Measurements from ENCODE around the gene UBXN4. TPM values are rescaled to one million over a fixed set of nuclear protein-coding genes. Genes with fewer than 3 reads are reported as not detected.
"Not testable (repeated sequence)": the region's sequence is repeated elsewhere in the genome, so short reads cannot be mapped to it uniquely, and the experiment has no call there.

The UBXN4 gene
- 88.2 TPM for polyA plus RNA-seq (2013, experiment 1 of 2)
- polyA plus RNA-seq (2013, experiment 2 of 2), result 98.0 TPM

DNA sequence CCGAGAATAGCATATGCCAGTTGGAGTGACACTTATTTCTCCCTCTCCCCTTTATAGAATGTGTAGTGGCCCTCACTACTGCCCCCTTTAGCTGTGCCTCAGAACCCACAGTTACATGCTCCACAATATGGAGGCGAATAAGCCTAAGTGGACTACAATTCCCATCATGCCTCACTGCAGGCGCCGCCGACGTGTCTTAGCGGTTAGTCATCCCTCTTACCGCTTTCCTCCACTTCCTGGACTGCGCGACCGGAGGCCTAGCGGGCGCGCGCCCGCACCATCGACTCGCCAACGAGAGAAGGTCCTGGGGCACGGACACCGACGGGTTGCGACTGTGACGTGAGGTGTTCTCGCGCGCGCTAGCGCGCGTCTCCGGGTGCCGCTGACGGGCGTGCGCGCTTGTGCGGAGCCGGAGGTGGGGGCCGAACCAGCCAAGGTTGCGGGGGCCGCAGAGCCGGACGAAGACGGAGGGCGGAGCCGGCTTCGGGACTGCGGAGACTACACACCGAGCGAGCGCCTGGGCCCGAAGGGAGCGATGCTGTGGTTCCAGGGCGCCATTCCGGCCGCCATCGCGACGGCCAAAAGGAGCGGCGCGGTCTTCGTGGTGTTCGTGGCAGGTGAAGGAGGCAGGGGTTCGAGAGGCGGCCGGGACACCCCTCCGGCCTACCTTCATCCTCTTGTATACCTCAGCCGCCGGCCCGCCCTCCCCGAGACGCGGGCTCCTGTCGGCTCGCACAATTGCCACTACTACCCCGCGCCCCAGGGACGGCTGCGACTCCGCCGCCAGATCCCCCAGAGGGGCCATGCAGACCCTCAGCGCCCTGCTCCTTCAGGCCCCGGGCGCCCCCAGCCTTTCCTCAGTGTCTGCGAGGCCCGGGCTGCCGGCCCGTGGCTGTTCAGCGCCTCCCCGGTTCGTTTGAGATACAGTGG, at the start of gene UBXN4:
UBXN4 (plus strand) TSS at position 461 of the 930 bp plus-strand sequence; CDS start at position 536, 75 bp downstream.
- Histone ChIP-seq H3K27ac (ENCODE audit: low read depth, low read length, severe bottlenecking) (peak within 1 kb of the TSS; percentile 98), H3K36me3 (ENCODE audit: control insufficient read depth, insufficient read depth, low read length) (peaks cover 10% of the 10 kb centered on the region), H3K9me3 (ENCODE audit: control insufficient read depth, low read length) (no peaks in the 10 kb centered on the region), H3K4me1 (ENCODE audit: control insufficient read depth, insufficient read depth, low read length, poor library complexity, severe bottlenecking) (peaks cover 7% of the 10 kb centered on the region), H3K4me3 (ENCODE audit: extremely low read depth, insufficient read depth, low read length, poor library complexity, severe bottlenecking) (peak within 1 kb of the TSS; percentile 87)
- 1% methylated on average over 66 to 67 of the region's 93 CpGs for WGBS, 2 experiments (ENCODE audit: insufficient coverage in 2 of 2)

- Histone ChIP-seq H3K9me3 (ENCODE audit: control insufficient read depth, low read length) (no peaks in the 10 kb centered on the region), H3K36me3 (ENCODE audit: control insufficient read depth, insufficient read depth, low read length) (peaks cover 6% of the 10 kb centered on the region), H3K4me3 (ENCODE audit: extremely low read depth, insufficient read depth, low read length, poor library complexity, severe bottlenecking) (no peak overlapping the region), H3K27ac (ENCODE audit: low read depth, low read length, severe bottlenecking) (peak overlapping the region; percentile 8), H3K4me1 (ENCODE audit: control insufficient read depth, insufficient read depth, low read length, poor library complexity, severe bottlenecking) (peaks cover 9% of the 10 kb centered on the region)
- 60 to 100% methylated on average over 1 of the region's 2 CpGs for WGBS, 2 experiments (ENCODE audit: insufficient coverage in 2 of 2)
Measured at GRCh38 chr2:135694711-135695110, 46.9 kb upstream of the UBXN4 start.

GRCh38 chr2:135698838-135699237, 42.8 kb upstream of the UBXN4 start:
- H3K4me1 ChIP-seq (ENCODE audit: control insufficient read depth, insufficient read depth, low read length, poor library complexity, severe bottlenecking), result peaks cover 9% of the 10 kb centered on the region
- H3K27ac ChIP-seq (ENCODE audit: low read depth, low read length, severe bottlenecking), result no peak overlapping the region
- no peak overlapping the region for H3K4me3 ChIP-seq (ENCODE audit: extremely low read depth, insufficient read depth, low read length, poor library complexity, severe bottlenecking)
- 100% methylated on average over 1 of the region's 2 CpGs for WGBS, 2 experiments (ENCODE audit: insufficient coverage in 2 of 2)
- H3K9me3 ChIP-seq (ENCODE audit: control insufficient read depth, low read length), result no peaks in the 10 kb centered on the region
- peaks cover 9% of the 10 kb centered on the region for H3K36me3 ChIP-seq (ENCODE audit: control insufficient read depth, insufficient read depth, low read length)

DNA sequence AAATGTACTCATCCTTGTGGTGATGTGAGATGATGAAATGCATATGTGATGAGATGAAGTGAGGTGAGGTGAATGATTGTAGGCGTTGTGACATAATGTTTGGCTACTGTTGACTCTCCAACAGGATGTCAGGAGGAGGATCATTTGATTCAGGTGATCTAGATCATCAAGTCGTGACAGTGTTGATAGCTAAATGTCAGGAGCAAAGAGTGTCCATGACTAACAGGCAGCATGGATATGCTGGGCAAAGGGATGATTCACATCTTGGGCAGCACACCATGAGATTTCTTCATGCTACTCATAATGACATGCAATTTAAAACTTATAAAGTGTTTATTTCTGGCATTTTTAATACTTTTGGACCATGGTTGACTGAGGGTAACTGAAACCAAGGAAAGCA, 40.2 kb upstream of the UBXN4 start:
- H3K9me3 ChIP-seq (ENCODE audit: control insufficient read depth, low read length), result no peaks in the 10 kb centered on the region
- peaks cover 9% of the 10 kb centered on the region for H3K36me3 ChIP-seq (ENCODE audit: control insufficient read depth, insufficient read depth, low read length)
- H3K27ac ChIP-seq (ENCODE audit: low read depth, low read length, severe bottlenecking), result no peak overlapping the region
- H3K4me3 ChIP-seq (ENCODE audit: extremely low read depth, insufficient read depth, low read length, poor library complexity, severe bottlenecking), result no peak overlapping the region
- H3K4me1 ChIP-seq (ENCODE audit: control insufficient read depth, insufficient read depth, low read length, poor library complexity, severe bottlenecking), result no peaks in the 10 kb centered on the region
- 100% methylated on average over 2 of the region's 2 CpGs for WGBS, 2 experiments (ENCODE audit: insufficient coverage in 2 of 2)

- H3K4me3 ChIP-seq (ENCODE audit: extremely low read depth, insufficient read depth, low read length, poor library complexity, severe bottlenecking), result no peak overlapping the region
- no peaks in the 10 kb centered on the region for H3K4me1 ChIP-seq (ENCODE audit: control insufficient read depth, insufficient read depth, low read length, poor library complexity, severe bottlenecking)
- WGBS, 2 experiments (ENCODE audit: insufficient coverage in 2 of 2), result no CpG with 5 or more reads among the region's 1 CpG
- H3K9me3 ChIP-seq (ENCODE audit: control insufficient read depth, low read length), result no peaks in the 10 kb centered on the region
- no peak overlapping the region for H3K27ac ChIP-seq (ENCODE audit: low read depth, low read length, severe bottlenecking)
- peaks cover 7% of the 10 kb centered on the region for H3K36me3 ChIP-seq (ENCODE audit: control insufficient read depth, insufficient read depth, low read length)
Measured at GRCh38 chr2:135703300-135703699, 38.4 kb upstream of the UBXN4 start.

- H3K4me1 ChIP-seq (ENCODE audit: control insufficient read depth, insufficient read depth, low read length, poor library complexity, severe bottlenecking); H3K4me3 ChIP-seq (ENCODE audit: extremely low read depth, insufficient read depth, low read length, poor library complexity, severe bottlenecking); H3K36me3 ChIP-seq (ENCODE audit: control insufficient read depth, insufficient read depth, low read length); H3K27ac ChIP-seq (ENCODE audit: low read depth, low read length, severe bottlenecking); H3K9me3 ChIP-seq (ENCODE audit: control insufficient read depth, low read length): not testable (repeated sequence)
- WGBS, 2 experiments (ENCODE audit: insufficient coverage in 2 of 2), result 91 to 96% methylated on average over 4 of the region's 5 CpGs
Measured at GRCh38 chr2:135704075-135704474, 37.6 kb upstream of the UBXN4 start.

- WGBS, 2 experiments (ENCODE audit: insufficient coverage in 2 of 2), result 100% methylated on average over 1 of the region's 4 CpGs; no CpG with 5 or more reads in 1 of the 2 experiments
- H3K9me3 ChIP-seq (ENCODE audit: control insufficient read depth, low read length), result no peaks in the 10 kb centered on the region
- no peak overlapping the region for H3K4me3 ChIP-seq (ENCODE audit: extremely low read depth, insufficient read depth, low read length, poor library complexity, severe bottlenecking)
Measured at GRCh38 chr2:135708159-135708558, 33.5 kb upstream of the UBXN4 start.

GRCh38 chr2:135709992-135710391, 31.7 kb upstream of the UBXN4 start:
- Histone ChIP-seq H3K4me1 (ENCODE audit: control insufficient read depth, insufficient read depth, low read length, poor library complexity, severe bottlenecking) (no peaks in the 10 kb centered on the region), H3K36me3 (ENCODE audit: control insufficient read depth, insufficient read depth, low read length) (peaks cover 12% of the 10 kb centered on the region)

More at GRCh38 chr2:135708159-135708558, 33.5 kb upstream of the UBXN4 start:
- H3K27ac ChIP-seq (ENCODE audit: low read depth, low read length, severe bottlenecking), result no peak overlapping the region
- peaks cover 12% of the 10 kb centered on the region for H3K36me3 ChIP-seq (ENCODE audit: control insufficient read depth, insufficient read depth, low read length)
- no peaks in the 10 kb centered on the region for H3K4me1 ChIP-seq (ENCODE audit: control insufficient read depth, insufficient read depth, low read length, poor library complexity, severe bottlenecking)

GRCh38 chr2:135715086-135715485, 26.6 kb upstream of the UBXN4 start:
- H3K4me1 ChIP-seq (ENCODE audit: control insufficient read depth, insufficient read depth, low read length, poor library complexity, severe bottlenecking); H3K4me3 ChIP-seq (ENCODE audit: extremely low read depth, insufficient read depth, low read length, poor library complexity, severe bottlenecking); H3K9me3 ChIP-seq (ENCODE audit: control insufficient read depth, low read length); H3K27ac ChIP-seq (ENCODE audit: low read depth, low read length, severe bottlenecking): not testable (repeated sequence)
- peaks cover 30% of the 10 kb centered on the region for H3K36me3 ChIP-seq (ENCODE audit: control insufficient read depth, insufficient read depth, low read length)
- WGBS, 2 experiments (ENCODE audit: insufficient coverage in 2 of 2), result 87 to 98% methylated on average over 5 to 6 of the region's 9 CpGs

More at GRCh38 chr2:135709992-135710391, 31.7 kb upstream of the UBXN4 start:
- no peak overlapping the region for H3K4me3 ChIP-seq (ENCODE audit: extremely low read depth, insufficient read depth, low read length, poor library complexity, severe bottlenecking)
- H3K27ac ChIP-seq (ENCODE audit: low read depth, low read length, severe bottlenecking), result no peak overlapping the region
- 97 to 99% methylated on average over 4 of the region's 6 CpGs for WGBS, 2 experiments (ENCODE audit: insufficient coverage in 2 of 2)
- H3K9me3 ChIP-seq (ENCODE audit: control insufficient read depth, low read length), result no peaks in the 10 kb centered on the region

DNA sequence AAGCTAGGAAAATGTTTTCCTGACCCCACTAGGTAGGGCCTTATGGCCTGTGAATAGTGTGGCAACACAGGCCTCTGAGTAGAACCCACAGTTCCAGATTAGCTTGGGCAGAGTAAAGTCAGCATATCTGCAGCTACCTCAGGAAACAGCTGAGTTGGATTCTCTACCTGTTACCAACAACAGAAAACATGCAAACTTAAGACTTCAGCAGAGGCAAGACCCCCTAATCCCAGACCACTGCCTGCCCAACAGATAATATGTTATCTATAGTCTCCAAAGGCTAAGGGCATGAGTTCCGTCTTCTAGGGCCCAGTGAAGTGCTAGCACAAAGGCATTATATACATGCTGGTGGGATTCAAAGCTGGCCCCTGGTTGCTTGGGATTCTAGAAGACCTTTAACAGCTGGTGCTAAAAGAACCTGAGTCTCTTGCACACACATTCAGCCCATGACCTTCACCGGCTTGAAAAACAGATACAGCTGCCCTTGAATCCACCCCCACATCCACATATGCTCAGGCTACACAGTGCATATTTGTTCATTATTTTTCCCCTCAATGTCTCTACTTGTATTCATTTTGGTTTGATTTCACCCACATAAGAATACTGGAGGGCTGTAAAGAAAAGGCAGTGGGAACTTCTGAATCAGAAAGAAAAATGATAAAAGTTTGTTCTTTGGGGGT, 13.5 kb upstream of the UBXN4 start:
- H3K36me3 ChIP-seq (ENCODE audit: control insufficient read depth, insufficient read depth, low read length), result peaks cover 26% of the 10 kb centered on the region
- 91 to 95% methylated on average over 1 to 2 of the region's 2 CpGs for WGBS, 2 experiments (ENCODE audit: insufficient coverage in 2 of 2)
- H3K27ac ChIP-seq (ENCODE audit: low read depth, low read length, severe bottlenecking), result no peak overlapping the region
- no peaks in the 10 kb centered on the region for H3K4me1 ChIP-seq (ENCODE audit: control insufficient read depth, insufficient read depth, low read length, poor library complexity, severe bottlenecking)
- H3K4me3 ChIP-seq (ENCODE audit: extremely low read depth, insufficient read depth, low read length, poor library complexity, severe bottlenecking), result no peak overlapping the region
- no peaks in the 10 kb centered on the region for H3K9me3 ChIP-seq (ENCODE audit: control insufficient read depth, low read length)

Measured in mesodermal cell (in vitro differentiated cells).